NK-92 treated with Interleukin-12 subunit alpha and Interleukin-12 subunit beta, amount 100 ng/mL, for 24 hours (cell line): ENCODE measurements around the gene NUP62.

Experiments
- DNase-seq: peaks from one replicate; lab custom pipeline; 2025; lab: John Stamatoyannopoulos, UW

Gene NUP62

GRCh38 chr19:49880162-49880869, 49.0 kb downstream of the NUP62 start:
- DNase-seq: no peak

DNA sequence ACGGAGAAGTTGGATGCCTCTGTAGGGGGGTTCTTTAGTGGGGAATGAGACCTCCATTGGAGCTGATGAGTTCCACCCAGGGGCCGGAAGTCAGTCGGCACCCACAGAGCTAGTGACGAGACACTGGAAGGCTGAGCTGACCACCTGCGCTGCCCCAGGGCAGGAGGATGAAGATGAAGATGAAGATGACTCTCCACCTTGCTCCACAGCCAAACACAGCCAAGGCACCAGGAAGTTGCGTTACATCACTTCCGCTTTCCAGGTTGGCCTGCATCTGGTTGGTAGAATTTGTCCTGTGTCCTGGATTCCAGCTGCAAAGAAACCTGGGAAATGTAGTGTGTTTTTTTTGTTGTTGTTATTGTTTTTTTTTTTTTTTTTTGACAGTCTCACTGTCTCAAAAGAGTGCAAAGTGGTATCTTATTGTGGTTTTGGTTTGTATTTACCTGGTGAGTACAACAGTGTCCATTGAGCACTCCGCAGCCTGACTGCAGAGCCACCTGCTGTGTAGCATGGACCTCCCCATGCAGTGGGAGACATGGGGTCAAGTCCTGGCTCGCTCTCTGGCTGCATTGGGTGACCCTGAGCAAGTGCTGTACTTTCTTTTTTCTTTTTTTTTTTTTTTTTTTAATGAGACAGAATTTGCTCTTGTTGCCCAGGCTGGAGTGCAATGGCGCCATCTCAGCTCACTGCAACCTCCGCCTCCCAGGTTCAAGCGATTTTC, 49.9 kb downstream of the NUP62 start:
- DNase-seq: no peak

- no peak for DNase-seq
These were observed 50.6 kb downstream of the NUP62 start for GRCh38 chr19:49878744-49879070.

DNA sequence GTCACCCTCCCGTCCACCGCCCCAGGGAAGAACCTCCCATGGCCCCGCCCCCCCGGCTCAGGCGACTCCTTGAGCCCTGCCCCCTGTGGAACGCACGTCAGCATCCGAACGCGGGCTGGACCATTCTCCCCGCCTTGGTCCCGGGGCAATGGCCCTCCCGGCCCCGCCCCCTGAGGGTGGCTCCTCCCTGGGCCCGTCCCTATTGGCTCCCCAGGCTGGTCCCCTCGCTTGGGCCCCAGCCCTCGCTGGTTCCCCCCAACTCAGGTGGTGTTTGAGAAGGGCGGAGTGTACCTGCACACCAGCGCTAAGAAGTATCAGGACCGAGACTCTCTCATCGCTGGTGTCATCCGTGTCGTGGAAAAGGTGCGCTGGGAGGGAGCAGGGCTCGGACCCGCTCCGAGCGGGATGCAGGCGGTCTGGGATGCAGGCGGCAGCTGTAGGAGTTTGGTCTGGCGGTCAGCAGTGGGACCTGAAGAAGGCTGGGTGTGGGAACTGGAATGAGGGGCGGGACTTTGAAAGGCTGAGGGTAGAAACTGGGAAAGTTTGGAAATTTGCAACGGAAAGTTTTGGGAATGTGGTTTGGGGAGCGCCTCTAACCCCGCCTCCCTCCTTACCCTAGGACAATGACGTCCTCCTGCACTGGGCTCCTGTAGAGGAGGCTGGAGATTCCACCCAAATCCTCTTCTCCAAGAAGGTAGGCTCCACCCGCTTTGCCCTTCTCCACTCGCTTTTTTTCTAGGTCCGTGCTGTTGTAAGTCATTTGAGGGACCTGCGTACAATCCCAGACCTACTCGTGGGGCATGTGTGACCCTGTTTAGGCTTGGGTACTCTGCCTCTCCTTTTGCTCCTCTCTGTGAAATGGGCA, 51.2 kb downstream of the NUP62 start:
- DNase-seq: peak; percentile 98

GRCh38 chr19:49877020-49877878, 52.1 kb downstream of the NUP62 start, which contains the start of the genes AKT1S1 and TBC1D17:
TSS of gene AKT1S1 (minus strand) at chr19:49877355. CDS start at chr19:49873295, 4,060 bp downstream.
TSS of gene TBC1D17 (plus strand) at chr19:49877702. CDS start at chr19:49877724, 22 bp downstream.
- DNase-seq: peak; percentile 99

DNA sequence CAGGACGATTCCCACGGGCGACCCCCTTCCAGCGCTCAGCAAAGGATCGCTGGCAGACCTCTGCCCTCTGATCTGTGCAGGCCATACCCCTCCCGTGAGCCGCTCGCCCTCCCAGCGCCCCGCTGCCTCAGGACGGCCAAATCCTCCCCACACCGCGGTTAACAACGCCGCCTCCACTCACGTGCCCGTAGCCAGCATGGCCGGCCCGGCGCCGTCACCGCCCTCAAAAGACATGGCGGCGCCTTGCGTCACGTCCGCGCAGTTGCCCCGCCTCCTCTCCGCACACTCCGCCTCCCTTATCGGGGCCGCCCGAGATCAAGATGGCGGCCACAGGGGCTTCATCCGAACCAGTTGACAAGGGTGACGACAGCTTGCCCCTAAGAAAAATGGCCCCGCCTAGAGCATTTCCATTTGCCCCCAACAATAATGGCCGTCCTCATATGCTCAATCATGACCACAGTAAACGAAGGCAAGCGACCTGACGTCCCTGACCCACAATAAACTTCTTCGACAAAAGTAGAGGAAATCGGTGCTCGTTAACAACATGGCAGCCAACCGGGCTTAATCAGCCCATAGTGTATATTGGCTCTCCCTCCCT, 52.8 kb downstream of the NUP62 start:
- DNase-seq: peak; percentile 96

DNA sequence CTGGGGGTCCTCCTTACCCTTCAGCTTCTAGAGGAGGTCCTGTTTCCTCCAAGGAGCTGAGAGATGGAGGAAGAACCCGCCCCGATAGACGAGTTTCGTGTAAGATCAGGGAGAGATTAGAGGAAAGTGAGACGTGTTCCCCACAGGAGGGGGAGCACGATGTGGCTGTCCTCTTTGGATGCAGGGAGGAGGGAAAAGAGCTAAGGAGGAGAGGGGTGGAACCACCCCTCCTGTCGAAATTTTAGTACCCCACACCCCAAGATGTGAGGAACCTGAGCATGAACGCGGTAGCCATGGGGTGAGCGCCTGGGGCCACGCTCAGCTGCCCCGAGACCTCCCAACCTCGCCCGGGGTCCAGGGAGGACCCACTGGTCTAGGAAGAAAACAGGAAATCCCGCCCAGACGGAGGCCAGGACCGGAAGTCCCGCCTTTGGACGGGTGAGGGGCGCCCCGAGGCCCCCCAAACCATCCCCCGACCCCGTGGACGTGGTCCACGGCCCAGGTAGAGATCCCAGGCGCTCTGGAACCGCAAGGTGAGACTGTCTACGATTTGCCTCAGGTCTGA, 53.4 kb downstream of the NUP62 start:
- DNase-seq: peak; percentile 59

DNA sequence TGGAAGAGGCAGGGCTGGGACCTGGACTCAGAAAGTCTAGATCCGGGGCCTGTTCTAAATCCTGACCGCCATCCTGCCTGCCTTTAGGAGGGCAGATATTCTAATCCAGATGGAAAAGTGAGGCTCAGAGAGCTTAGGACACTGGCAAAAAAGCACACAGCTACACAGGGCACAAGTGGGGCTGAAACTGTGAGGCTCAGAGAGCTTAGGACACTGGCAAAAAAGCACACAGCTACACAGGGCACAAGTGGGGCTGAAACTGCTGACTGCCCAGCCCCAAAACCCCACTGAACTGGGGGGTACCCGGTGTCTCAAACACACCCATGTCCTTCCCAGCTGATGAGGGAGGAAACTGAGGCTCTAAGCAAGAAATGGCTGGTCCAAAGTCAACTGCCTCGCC, 54.1 kb downstream of the NUP62 start:
- no peak for DNase-seq

DNA sequence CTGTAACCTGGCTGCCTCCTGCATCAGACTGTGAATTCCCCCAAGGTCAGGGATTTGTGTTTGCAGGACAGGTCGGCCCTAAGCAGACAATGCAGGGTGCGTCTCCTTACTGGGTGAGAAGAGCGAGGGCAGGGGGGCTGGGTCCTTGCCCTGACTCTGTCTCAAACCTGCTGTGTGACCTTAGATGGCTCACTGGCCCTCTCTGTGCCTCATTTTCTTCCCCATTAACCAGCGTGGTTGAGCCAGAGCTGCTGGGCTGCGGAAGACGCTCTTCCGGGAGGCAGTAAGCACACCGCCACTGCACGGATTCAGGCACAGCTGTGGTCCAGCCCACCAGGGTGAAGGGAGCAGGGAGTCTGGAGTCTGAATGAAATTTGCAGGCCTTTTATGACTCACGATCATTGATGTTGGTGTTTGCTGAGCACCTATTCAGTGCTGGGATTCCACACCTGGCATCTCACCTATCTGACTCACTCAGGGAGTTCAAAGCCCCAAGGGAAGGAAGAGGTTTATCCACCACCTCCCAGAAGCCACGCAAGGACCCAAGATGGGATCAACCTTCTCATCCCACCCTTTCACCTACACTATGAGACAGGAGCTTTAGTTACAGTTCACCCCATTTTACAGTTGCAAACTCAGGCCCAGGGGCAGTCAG, 54.7 kb downstream of the NUP62 start:
- DNase-seq: no peak

DNA sequence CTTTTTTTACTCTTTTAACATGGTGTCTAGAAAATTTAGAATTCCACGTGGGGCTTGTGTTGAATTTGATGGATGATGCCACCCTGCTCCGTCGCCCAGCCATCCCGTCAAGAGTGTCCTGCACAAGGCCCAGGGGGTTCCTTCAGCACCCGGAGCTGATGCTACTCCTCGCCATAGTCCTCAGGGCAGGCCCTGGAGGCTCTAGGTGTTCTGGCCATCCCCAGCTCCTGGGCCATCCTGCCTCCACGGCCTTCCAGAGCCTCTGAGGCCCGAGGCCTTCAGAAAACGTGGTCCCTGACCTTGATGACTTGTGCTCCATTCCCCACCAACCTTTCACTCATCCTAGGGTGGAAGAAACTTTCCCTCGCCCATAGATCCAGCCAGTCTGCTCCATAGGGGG, 55.5 kb downstream of the NUP62 start:
- DNase-seq: no peak

GRCh38 chr19:49873129-49873521, 56.2 kb downstream of the NUP62 start:
- DNase-seq: no peak

- no peak for DNase-seq
These were observed 56.8 kb downstream of the NUP62 start for GRCh38 chr19:49872245-49873128.

GRCh38 chr19:49871349-49871985, 57.8 kb downstream of the NUP62 start:
- no peak for DNase-seq

DNA sequence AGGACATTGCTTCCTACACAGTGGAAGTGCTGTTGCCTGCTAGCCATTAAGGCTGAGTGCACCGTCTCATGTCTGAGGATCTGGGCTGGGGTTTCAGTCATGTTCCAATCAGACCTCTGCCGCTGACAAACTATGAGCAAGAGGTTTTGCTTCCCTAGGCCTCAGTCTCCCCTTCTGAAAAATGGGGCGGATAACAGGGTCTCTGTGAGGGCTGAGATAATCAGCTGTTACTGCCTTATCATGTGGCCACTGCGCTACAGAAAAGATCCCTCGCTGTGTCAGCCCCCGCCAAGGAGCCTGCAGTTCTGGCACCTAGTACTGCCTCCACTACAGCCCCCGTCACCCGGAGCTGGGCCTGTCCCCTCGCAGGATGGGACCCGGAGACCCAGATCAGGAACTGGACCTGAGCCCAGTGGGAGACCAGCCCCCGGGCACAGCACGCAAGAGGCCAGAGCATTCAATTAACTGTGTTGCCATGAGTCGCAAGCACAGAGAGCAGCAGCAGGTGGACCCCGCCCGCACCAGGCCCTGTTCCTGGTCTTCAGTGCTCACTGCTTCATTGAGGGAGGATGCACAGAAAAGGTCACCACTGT, 58.9 kb downstream of the NUP62 start:
- no peak for DNase-seq

- peak; percentile 92 for DNase-seq
These were observed 59.6 kb downstream of the NUP62 start for GRCh38 chr19:49869484-49870308.

DNA sequence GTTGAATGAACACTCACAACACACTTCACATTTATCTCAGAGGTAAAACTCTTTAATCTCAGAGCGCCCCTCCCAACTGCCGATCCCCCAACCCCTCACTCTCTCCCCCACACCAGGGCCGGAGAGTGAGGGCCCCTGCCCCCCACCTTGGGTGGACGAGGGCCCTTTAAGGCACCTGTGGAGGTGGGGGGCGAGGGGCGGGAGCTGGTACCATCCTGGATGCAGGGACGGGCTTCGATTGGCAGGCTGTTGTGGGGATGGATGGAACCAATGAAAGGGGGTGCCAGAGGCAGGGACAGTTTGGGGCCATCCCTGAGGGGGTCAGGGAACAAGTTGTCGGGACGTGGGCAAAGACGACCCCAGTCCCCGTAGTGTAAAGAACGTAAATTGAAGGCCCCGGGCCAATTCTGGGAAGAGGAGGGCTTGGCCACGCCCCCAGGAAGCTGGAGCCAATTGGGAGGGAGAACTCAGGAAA, 60.3 kb downstream of the NUP62 start:
- no peak for DNase-seq
